Endothelial cell of umbilical vein (primary cell): ENCODE data around the gene STMN3. TPM values are rescaled to one million over a fixed set of nuclear protein-coding genes. Genes with fewer than 3 reads are reported as not detected.

ENCODE experiments used
- BruUV-seq: library from RNA; stranded (reverse); fragments of 400-500 nt; replicated peaks from 2 replicates; lab custom pipeline; 2021; lab: Mats Ljungman, UMichigan
- CTCF ChIA-PET: fragments of 300-600, 350-600 bp; sonication (Branson Sonifier 250); formaldehyde crosslinking; loops from one replicate; lab custom pipeline; 2021; ENCODE audit warnings: antibody characterized with exemption, inconsistent platforms; lab: Charles Lee
- POLR2A ChIA-PET: fragments of 300-600, 350-600 bp; sonication (Branson Sonifier 250); formaldehyde crosslinking; loops from one replicate; lab custom pipeline; 2021; ENCODE audit warnings: antibody characterized with exemption, inconsistent platforms; lab: Charles Lee
- DNase-seq: peaks from one replicate; pipeline ENCODE4 v3.0.0-alpha.2; 2011; ENCODE audit warnings: low read depth, low spot score
- FAIRE-seq: peaks from 2 replicates; lab custom pipeline; 2011; peaks lifted over from hg19 to GRCh38; lab: Jason Lieb, UNC
- H2AFZ ChIP-seq: 2 replicates; pipeline ENCODE4 v1.6.0; 2012; ENCODE audit warnings: low read depth, low read length, control low read depth, inconsistent platforms
- H3K27ac ChIP-seq: 2 replicates; pipeline ENCODE4 v1.5.1; 2011; ENCODE audit warnings: low read depth, mild to moderate bottlenecking, control low read depth, low read length, moderate library complexity; ENCODE audit not compliant: insufficient read depth
- H3K27me3 ChIP-seq, 2 experiments: 2 replicates each; pipeline versions ENCODE4 v1.6.0 to v1.6.1; 2011; ENCODE audit warnings: low read length in 2 of 2, mixed read lengths in 1 of 2; ENCODE audit not compliant: control insufficient read depth in 2 of 2, insufficient read depth in 2 of 2
- H3K36me3 ChIP-seq, 2 experiments: 2 replicates in 1 of 2; 3 replicates in 1 of 2; pipeline ENCODE4 v1.5.1; 2011; ENCODE audit warnings: low read length in 2 of 2, mild to moderate bottlenecking in 1 of 2, moderate library complexity in 1 of 2; ENCODE audit not compliant: control insufficient read depth in 2 of 2, insufficient read depth in 2 of 2; ENCODE audit errors: extremely low read depth in 1 of 2
- H3K4me1 ChIP-seq: 3 replicates; pipeline ENCODE4 v1.5.1; 2011; ENCODE audit warnings: mild to moderate bottlenecking, low read length; ENCODE audit not compliant: control insufficient read depth, insufficient read depth; ENCODE audit errors: extremely low read depth
- H3K4me2 ChIP-seq: 2 replicates; pipeline ENCODE4 v1.6.1; 2011; ENCODE audit warnings: low read length, control low read depth, mixed read lengths; ENCODE audit not compliant: insufficient read depth
- H3K4me3 ChIP-seq, 3 experiments: fragments of 200-600 bp in 1 of 3; sonication (generic), shearing (Covaris generic) in 1 of 3; replicated peaks in 1 of 3; 2 replicates each; pipeline ENCODE4 v1.5.1; 2011 to 2016; ENCODE audit warnings: control low read depth in 3 of 3, low read length in 3 of 3, mild to moderate bottlenecking in 2 of 3, inconsistent platforms in 1 of 3, low read depth in 1 of 3, moderate library complexity in 1 of 3; ENCODE audit not compliant: insufficient read depth in 1 of 3
- H3K79me2 ChIP-seq: 2 replicates; pipeline ENCODE4 v1.6.0; 2012; ENCODE audit warnings: low read length, inconsistent platforms; ENCODE audit not compliant: control insufficient read depth, insufficient read depth
- H3K9ac ChIP-seq: replicated peaks from 2 replicates; pipeline ENCODE3; 2011; ENCODE audit warnings: low read length, control low read depth; ENCODE audit not compliant: insufficient read depth; ENCODE audit errors: extremely low read depth
- H3K9me1 ChIP-seq: replicated peaks from 3 replicates; pipeline ENCODE4 v1.6.0; 2011; ENCODE audit warnings: mild to moderate bottlenecking, low read length; ENCODE audit not compliant: control insufficient read depth, insufficient read depth; ENCODE audit errors: extremely low read depth
- H3K9me3 ChIP-seq: replicated peaks from 2 replicates; pipeline ENCODE4 v1.5.1; 2012; ENCODE audit warnings: low read length, inconsistent platforms; ENCODE audit not compliant: control insufficient read depth, insufficient read depth
- H4K20me1 ChIP-seq: replicated peaks from 2 replicates; pipeline ENCODE3; 2011; ENCODE audit warnings: mild to moderate bottlenecking, low read length; ENCODE audit not compliant: control insufficient read depth, insufficient read depth; ENCODE audit errors: extremely low read depth
- EZH2 ChIP-seq: IDR thresholded peaks from 2 replicates; pipeline ENCODE4 v1.6.1; 2012; ENCODE audit warnings: borderline replicate concordance, low read depth, mild to moderate bottlenecking, moderate library complexity, low read length, inconsistent platforms; ENCODE audit not compliant: severe bottlenecking
- FOS ChIP-seq: IDR thresholded peaks from 2 replicates; pipeline ENCODE4 v1.6.1; 2011; ENCODE audit warnings: mild to moderate bottlenecking, low read length, moderate library complexity, borderline replicate concordance; ENCODE audit not compliant: insufficient read depth
- JUN ChIP-seq: IDR thresholded peaks from 2 replicates; pipeline ENCODE4 v1.6.1; 2011; ENCODE audit warnings: borderline replicate concordance, low read depth; ENCODE audit not compliant: insufficient read length, insufficient read depth
- MYC ChIP-seq: IDR thresholded peaks from one replicate; pipeline ENCODE4 v1.6.1; 2011; ENCODE audit warnings: mild to moderate bottlenecking, low read depth, low read length
- POLR2A ChIP-seq: IDR thresholded peaks from 2 replicates; pipeline ENCODE4 v1.6.1; 2012; ENCODE audit warnings: low read depth, mild to moderate bottlenecking, control low read depth, low read length
- POLR2AphosphoS5 ChIP-seq: IDR thresholded peaks from 2 replicates; pipeline ENCODE4 v1.6.1; 2012; ENCODE audit warnings: low read depth, mild to moderate bottlenecking, control low read depth, low read length, moderate library complexity; ENCODE audit not compliant: insufficient read depth
- dilution Hi-C: fragments of 300-500 bp; cut with MboI; formaldehyde crosslinking; loops from one replicate; pipeline ENCODE4 v1.15.0; 2019; ENCODE audit warnings: low sequenced_read_pairs; ENCODE audit not compliant: extremely low pct_ligation_motif_present
- intact Hi-C: fragments of 100-400 bp; cut with micrococcal nuclease; formaldehyde crosslinking; loops from one replicate; pipeline ENCODE4 v1.10.0; 2022
- polyA plus RNA-seq, 4 experiments: library from polyadenylated mRNA; depleted of rRNA in 3 of 4; stranded (reverse) in 3 of 4; unstranded in 1 of 4; fragments of >200 nt; gene quantifications; 2 replicates each; pipeline versions ENCODE4 v1.2.1 to v1.2.3, GENCODE V29; 2011 to 2012; ENCODE audit warnings: missing spikeins in 1 of 4
- total RNA-seq: library from RNA; stranded (reverse); gene quantifications from 2 replicates; pipeline ENCODE4 v1.2.3, GENCODE V29; 2021
- TF ChIP-seq, protein P1 (sequence below): IDR thresholded peaks from 2 replicates; pipeline ENCODE4 v1.6.1; 2011; ENCODE audit not compliant: insufficient read depth, insufficient read length
- TF ChIP-seq, protein P2 (sequence below), 2 donors: IDR thresholded peaks; 1 replicate in 1 of 2; 2 replicates in 1 of 2; pipeline ENCODE4 v1.5.1; 2011; ENCODE audit warnings: low read length in 2 of 2, mild to moderate bottlenecking in 2 of 2, moderate library complexity in 2 of 2, control low read depth in 1 of 2, inconsistent platforms in 1 of 2, low read depth in 1 of 2; ENCODE audit not compliant: insufficient read depth in 1 of 2; ENCODE audit errors: extremely low read depth in 1 of 2

STMN3 gene
- total and polyA plus RNA-seq, 2 donors (not counting 3 experiments of a cell fraction or from before 2014, with no cell fraction given) = 1.7 to 4.7 TPM

- Histone ChIP-seq H3K4me2 (no peak overlapping the region), H3K4me1 (no peaks in the 10 kb centered on the region), H3K9me1 (no peaks in the 10 kb centered on the region), H3K27ac (no peak overlapping the region), H3K9ac (no peak overlapping the region), H3K9me3 (no peaks in the 10 kb centered on the region), H3K4me3 (no peak overlapping the region), H3K79me2 (no peaks in the 10 kb centered on the region), H2AFZ (no peak overlapping the region), H3K27me3 (no peaks in the 10 kb centered on the region), H3K36me3 (peaks cover 4 to 18% of the 10 kb centered on the region in 2 experiments), H4K20me1 (no peaks in the 10 kb centered on the region)
- no TSS peak for BruUV-seq
- DNase-seq (no peak), FAIRE-seq (no peak)
- CTCF ChIA-PET = interaction anchor here (1.2 kb wide), 1 partner anchor 18 kb away, joined by 3 read pairs; no protein-coding TSS in a partner anchor
- no peak for TF ChIP-seq EZH2
- TF ChIP-seq POLR2A = no peak
- TF ChIP-seq MYC = no peak
- TF ChIP-seq, protein P1, sequence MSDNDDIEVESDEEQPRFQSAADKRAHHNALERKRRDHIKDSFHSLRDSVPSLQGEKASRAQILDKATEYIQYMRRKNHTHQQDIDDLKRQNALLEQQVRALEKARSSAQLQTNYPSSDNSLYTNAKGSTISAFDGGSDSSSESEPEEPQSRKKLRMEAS = no peak
- no peak for TF ChIP-seq POLR2AphosphoS5
- no peak for TF ChIP-seq JUN
- no peak for TF ChIP-seq FOS
- TF ChIP-seq, protein P2, sequence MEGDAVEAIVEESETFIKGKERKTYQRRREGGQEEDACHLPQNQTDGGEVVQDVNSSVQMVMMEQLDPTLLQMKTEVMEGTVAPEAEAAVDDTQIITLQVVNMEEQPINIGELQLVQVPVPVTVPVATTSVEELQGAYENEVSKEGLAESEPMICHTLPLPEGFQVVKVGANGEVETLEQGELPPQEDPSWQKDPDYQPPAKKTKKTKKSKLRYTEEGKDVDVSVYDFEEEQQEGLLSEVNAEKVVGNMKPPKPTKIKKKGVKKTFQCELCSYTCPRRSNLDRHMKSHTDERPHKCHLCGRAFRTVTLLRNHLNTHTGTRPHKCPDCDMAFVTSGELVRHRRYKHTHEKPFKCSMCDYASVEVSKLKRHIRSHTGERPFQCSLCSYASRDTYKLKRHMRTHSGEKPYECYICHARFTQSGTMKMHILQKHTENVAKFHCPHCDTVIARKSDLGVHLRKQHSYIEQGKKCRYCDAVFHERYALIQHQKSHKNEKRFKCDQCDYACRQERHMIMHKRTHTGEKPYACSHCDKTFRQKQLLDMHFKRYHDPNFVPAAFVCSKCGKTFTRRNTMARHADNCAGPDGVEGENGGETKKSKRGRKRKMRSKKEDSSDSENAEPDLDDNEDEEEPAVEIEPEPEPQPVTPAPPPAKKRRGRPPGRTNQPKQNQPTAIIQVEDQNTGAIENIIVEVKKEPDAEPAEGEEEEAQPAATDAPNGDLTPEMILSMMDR (IDR thresholded peaks at IDR 0.05; ENCODE audit: extremely low read depth in 1 of 2, insufficient read depth in 1 of 2, low read depth in 1 of 2, low read length in 2 of 2) = no peak
- POLR2A ChIA-PET = no interaction called here
- intact Hi-C loops (loop anchor here (10.0 kb wide), 1 partner anchor 435 kb away; no protein-coding TSS in a partner anchor), dilution Hi-C loops (no loop called here)
Observed at GRCh38 chr20:63599396-63600050, 53.7 kb downstream of the STMN3 start.
